K562 (cell line): ENCODE data around the gene HECW1. TPM values are rescaled to one million over a fixed set of nuclear protein-coding genes. Genes with fewer than 3 reads are reported as not detected.

ENCODE experiments used
- ATAC-seq: fragments of 200-7000 bp; cut with Tn5 transposase; 3 replicates; pipeline ENCODE4 v1.9.1; 2020; ENCODE audit warnings: moderate library complexity
- BruUV-seq: library from RNA; stranded (reverse); fragments of 400-500 nt; replicated peaks from 2 replicates; lab custom pipeline; 2021; lab: Mats Ljungman, UMichigan
- CTCF ChIA-PET: fragments of 300-600 bp; formaldehyde crosslinking; extraction: SDS; loops from one replicate; lab custom pipeline; 2021; ENCODE audit warnings: low intra/inter-chr PET ratio; lab: Yijun Ruan, JAX
- POLR2A ChIA-PET: fragments of 300-600, 350-650 bp; sonication (Branson Sonifier 250); formaldehyde crosslinking; extraction: SDS; loops from one replicate; lab custom pipeline; 2021; ENCODE audit warnings: antibody characterized with exemption, inconsistent platforms; lab: Yijun Ruan, JAX
- DNase-seq, 4 experiments: peaks; one replicate each; pipeline versions ENCODE4 v3.0.0 to v3.0.0-alpha.2; 2011 to 2018; ENCODE audit warnings: low spot score in 3 of 4, mixed read lengths in 3 of 4; ENCODE audit errors: extremely low read depth in 1 of 4
- FAIRE-seq: peaks from 2 replicates; lab custom pipeline; 2011; peaks lifted over from hg19 to GRCh38; lab: Jason Lieb, UNC
- H2AFZ ChIP-seq: 2 replicates; pipeline ENCODE4 v1.6.0; 2011; ENCODE audit warnings: low read depth, low read length, control low read depth, inconsistent platforms
- H3K27ac ChIP-seq: fragments of 200-600 bp; 3 replicates; pipeline ENCODE4 v1.8.0; 2011; ENCODE audit warnings: low read depth, mild to moderate bottlenecking, control low read depth, inconsistent platforms, low read length, moderate library complexity, mixed read lengths; ENCODE audit errors: extremely low read depth
- H3K27me3 ChIP-seq, 2 experiments: fragments of 300-600 bp in 1 of 2; 2 replicates in 1 of 2; 3 replicates in 1 of 2; pipeline versions ENCODE4 v1.6.0 to v1.8.0; 2011; ENCODE audit warnings: inconsistent platforms in 2 of 2, low read length in 2 of 2, mild to moderate bottlenecking in 1 of 2, mixed read lengths in 1 of 2, moderate library complexity in 1 of 2; ENCODE audit not compliant: control insufficient read depth in 2 of 2, insufficient read depth in 2 of 2
- H3K36me3 ChIP-seq: fragments of 300-600 bp; 3 replicates; pipeline ENCODE4 v1.8.0; 2011; ENCODE audit warnings: mild to moderate bottlenecking, low read length, inconsistent platforms; ENCODE audit not compliant: control insufficient read depth, insufficient read depth
- H3K4me1 ChIP-seq, 2 experiments: fragments of 200-600 bp in 1 of 2; replicated peaks in 1 of 2; 2 replicates in 1 of 2; 3 replicates in 1 of 2; pipeline versions ENCODE4 v1.5.1 to v1.8.0; 2011; ENCODE audit warnings: inconsistent platforms in 2 of 2, low read length in 2 of 2, mild to moderate bottlenecking in 1 of 2, mixed read lengths in 1 of 2, moderate library complexity in 1 of 2; ENCODE audit not compliant: control insufficient read depth in 2 of 2, insufficient read depth in 2 of 2
- H3K4me2 ChIP-seq: 2 replicates; pipeline ENCODE4 v1.6.1; 2011; ENCODE audit warnings: low read length, control low read depth, inconsistent platforms, mixed read lengths; ENCODE audit not compliant: insufficient read depth
- H3K4me3 ChIP-seq: fragments of 200-600 bp; sonication (generic), shearing (Covaris generic); 2 replicates; pipeline ENCODE4 v1.5.1; 2016; ENCODE audit warnings: control low read depth, inconsistent platforms
- H3K79me2 ChIP-seq: fragments of 200-600 bp; 3 replicates; pipeline ENCODE4 v1.8.0; 2011; ENCODE audit warnings: low read length, inconsistent platforms; ENCODE audit not compliant: control insufficient read depth, insufficient read depth
- H3K9ac ChIP-seq, 2 experiments: 2 replicates each; pipeline versions ENCODE4 v1.6.0 to v1.6.1; 2011; ENCODE audit warnings: low read depth in 2 of 2, low read length in 2 of 2, control low read depth in 1 of 2, inconsistent platforms in 1 of 2, mild to moderate bottlenecking in 1 of 2, mixed read lengths in 1 of 2; ENCODE audit not compliant: insufficient read depth in 1 of 2
- H3K9me1 ChIP-seq: one replicate; pipeline ENCODE4 v1.6.0; 2011; ENCODE audit warnings: inconsistent platforms, mild to moderate bottlenecking, low read length, moderate library complexity; ENCODE audit not compliant: control insufficient read depth, insufficient read depth
- H3K9me3 ChIP-seq: replicated peaks from 2 replicates; pipeline ENCODE4 v1.5.1; 2011; ENCODE audit warnings: low read depth, low read length, inconsistent platforms; ENCODE audit not compliant: control insufficient read depth, insufficient read depth
- H4K20me1 ChIP-seq: replicated peaks from 2 replicates; pipeline ENCODE4 v1.6.1; 2011; ENCODE audit warnings: low read length, inconsistent platforms, mixed read lengths; ENCODE audit not compliant: control insufficient read depth, insufficient read depth
- ATF7 ChIP-seq: fragments of 450-650 bp; IDR thresholded peaks from 2 replicates; pipeline ENCODE4 v1.7.1; 2014; ENCODE audit warnings: mild to moderate bottlenecking, moderate library complexity
- NCOA4 ChIP-seq: fragments of 450-650 bp; IDR thresholded peaks from 2 replicates; pipeline ENCODE4 v1.6.1; 2018; ENCODE audit warnings: mild to moderate bottlenecking; ENCODE audit not compliant: partially characterized antibody
- PPARD ChIP-seq: fragments of 250-450 bp; sonication (Bioruptor Pico); IDR thresholded peaks from 2 replicates; pipeline ENCODE4 v1.8.0; 2022; ENCODE audit warnings: inconsistent platforms, mild to moderate bottlenecking, moderate library complexity
- ZFP1 ChIP-seq: fragments of 450-650 bp; formaldehyde crosslinking; IDR thresholded peaks from 2 replicates; pipeline ENCODE4 v1.4.0; 2020; ENCODE audit warnings: mild to moderate bottlenecking, mixed read lengths
- ZKSCAN8 ChIP-seq: fragments of 200-800 bp; sonication (Bioruptor generic); IDR thresholded peaks from 2 replicates; pipeline ENCODE4 v1.6.1; 2016; ENCODE audit warnings: missing genetic modification characterization, missing compliant biosample characterization
- ZNF395 ChIP-seq: fragments of 200-800 bp; sonication (Bioruptor generic); IDR thresholded peaks from 2 replicates; pipeline ENCODE4 v1.6.1; 2017; ENCODE audit warnings: missing genetic modification characterization, missing compliant biosample characterization
- WGBS: fragments of 100-300 bp; shearing (Covaris generic); methylation state at CpG from one replicate; pipeline ENCODE4 v1.1.6; 2016; ENCODE audit warnings: low coverage, mixed read lengths; ENCODE audit not compliant: insufficient coverage; ENCODE audit errors: missing lambda C conversion rate; 5-methylcytosine and 5-hydroxymethylcytosine counted together
- in situ Hi-C: fragments of 300-500 bp; cut with MboI; formaldehyde crosslinking; loops from 4 replicates; pipeline ENCODE4 v1.15.0; 2018; ENCODE audit warnings: inconsistent platforms, mixed read lengths
- intact Hi-C: fragments of 100-400 bp; cut with micrococcal nuclease; formaldehyde crosslinking; loops from 2 replicates; pipeline ENCODE4 v1.14.2; 2022
- polyA plus RNA-seq, 8 experiments: library from polyadenylated mRNA; depleted of rRNA in 4 of 8; stranded (reverse) in 5 of 8; unstranded in 3 of 8; fragments of >200 nt; fragmentation: Nextera tagmentation in 2 of 8; fragmentation: Illumina TruSeq in 1 of 8; extraction: Ambion mirVana in 2 of 8; extraction: Trizol in 1 of 8; gene quantifications; 2 replicates each; pipeline versions ENCODE4 v1.2.1 to v1.2.3, GENCODE V29; 2011 to 2014; ENCODE audit warnings: inconsistent platforms in 1 of 8, missing spikeins in 1 of 8
- total RNA-seq, 7 experiments: library from RNA; depleted of rRNA in 6 of 7; stranded (reverse); fragments of >200 nt in 6 of 7; fragmentation: Illumina TruSeq in 2 of 7; extraction: Trizol in 2 of 7; gene quantifications; 2 replicates each; pipeline versions ENCODE4 v1.2.1 to v1.2.3, GENCODE V29; 2011 to 2021; ENCODE audit warnings: low replicate concordance in 1 of 7
- TF ChIP-seq, protein P1 (sequence below): fragments of 450-650 bp; formaldehyde crosslinking; IDR thresholded peaks from 2 replicates; pipeline ENCODE4 v1.4.0; 2020; ENCODE audit warnings: mild to moderate bottlenecking
- TF ChIP-seq, protein P2 (sequence below): sonication (generic); formaldehyde crosslinking; IDR thresholded peaks from 2 replicates; pipeline ENCODE4 v1.8.1; 2023; ENCODE audit warnings: mild to moderate bottlenecking, missing genetic modification reagents, moderate library complexity
- TF ChIP-seq, protein P3 (sequence below), 2 experiments: fragments of 450-650 bp in 1 of 2; sonication (generic) in 1 of 2; formaldehyde crosslinking in 1 of 2; IDR thresholded peaks; 2 replicates each; pipeline versions ENCODE4 v1.7.1 to v1.9.0; 2016 to 2022; ENCODE audit warnings: inconsistent platforms in 1 of 2, mild to moderate bottlenecking in 1 of 2, missing genetic modification reagents in 1 of 2

HECW1 gene
- total and polyA plus RNA-seq, 9 of the 15 experiments (the other 6 are each of a cell fraction or from before 2014, with no cell fraction given): 0.07 to 0.31 (median 0.13) TPM; not detected in 4

- ChIA-PET CTCF (interaction anchor here (0.6 kb wide), 1 partner anchor 11 kb away, joined by 3 read pairs; no protein-coding TSS in a partner anchor), POLR2A (interaction anchor here (0.6 to 1.2 kb wide), 5 partner anchors 9 to 1054 kb away, joined by 3 to 10 read pairs (median 4); no protein-coding TSS in a partner anchor)
- ATAC-seq: no peak
- Histone ChIP-seq H2AFZ (peak overlapping the region; percentile 82), H3K4me3 (no peak overlapping the region), H4K20me1 (no peaks in the 10 kb centered on the region), H3K9ac (no peak overlapping the region), H3K27me3 (no peaks in the 10 kb centered on the region), H3K27ac (peak overlapping the region; percentile 53; the same call in 2 of the 3 replicates), H3K9me1 (no peaks in the 10 kb centered on the region), H3K79me2 (no peaks in the 10 kb centered on the region), H3K9me3 (no peaks in the 10 kb centered on the region), H3K4me2 (peak overlapping the region; percentile 35), H3K4me1 (peaks cover 4 to 15% of the 10 kb centered on the region in 2 experiments; a peak in 4 of 5 replicates), H3K36me3 (no peaks in the 10 kb centered on the region)
- intact Hi-C loops (no loop called here), in situ Hi-C loops (no loop called here)
- WGBS: 84% methylated on average over 8 of the region's 9 CpGs
- FAIRE-seq: no peak
- DNase-seq: no peak
- no TSS peak for BruUV-seq
- TF ChIP-seq ZNF395 (CRISPR knock-in tag): no peak
- TF ChIP-seq ZFP1 (CRISPR knock-in tag): no peak
- TF ChIP-seq NCOA4: no peak
- TF ChIP-seq, protein P1, sequence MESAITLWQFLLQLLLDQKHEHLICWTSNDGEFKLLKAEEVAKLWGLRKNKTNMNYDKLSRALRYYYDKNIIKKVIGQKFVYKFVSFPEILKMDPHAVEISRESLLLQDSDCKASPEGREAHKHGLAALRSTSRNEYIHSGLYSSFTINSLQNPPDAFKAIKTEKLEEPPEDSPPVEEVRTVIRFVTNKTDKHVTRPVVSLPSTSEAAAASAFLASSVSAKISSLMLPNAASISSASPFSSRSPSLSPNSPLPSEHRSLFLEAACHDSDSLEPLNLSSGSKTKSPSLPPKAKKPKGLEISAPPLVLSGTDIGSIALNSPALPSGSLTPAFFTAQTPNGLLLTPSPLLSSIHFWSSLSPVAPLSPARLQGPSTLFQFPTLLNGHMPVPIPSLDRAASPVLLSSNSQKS: no peak
- TF ChIP-seq, protein P2, sequence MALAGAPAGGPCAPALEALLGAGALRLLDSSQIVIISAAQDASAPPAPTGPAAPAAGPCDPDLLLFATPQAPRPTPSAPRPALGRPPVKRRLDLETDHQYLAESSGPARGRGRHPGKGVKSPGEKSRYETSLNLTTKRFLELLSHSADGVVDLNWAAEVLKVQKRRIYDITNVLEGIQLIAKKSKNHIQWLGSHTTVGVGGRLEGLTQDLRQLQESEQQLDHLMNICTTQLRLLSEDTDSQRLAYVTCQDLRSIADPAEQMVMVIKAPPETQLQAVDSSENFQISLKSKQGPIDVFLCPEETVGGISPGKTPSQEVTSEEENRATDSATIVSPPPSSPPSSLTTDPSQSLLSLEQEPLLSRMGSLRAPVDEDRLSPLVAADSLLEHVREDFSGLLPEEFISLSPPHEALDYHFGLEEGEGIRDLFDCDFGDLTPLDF (CRISPR knock-in tag): no peak
- no peak for TF ChIP-seq ZKSCAN8 (CRISPR knock-in tag)
- TF ChIP-seq PPARD (CRISPR knock-in tag): no peak
- no peak for TF ChIP-seq ATF7
- TF ChIP-seq, protein P3, sequence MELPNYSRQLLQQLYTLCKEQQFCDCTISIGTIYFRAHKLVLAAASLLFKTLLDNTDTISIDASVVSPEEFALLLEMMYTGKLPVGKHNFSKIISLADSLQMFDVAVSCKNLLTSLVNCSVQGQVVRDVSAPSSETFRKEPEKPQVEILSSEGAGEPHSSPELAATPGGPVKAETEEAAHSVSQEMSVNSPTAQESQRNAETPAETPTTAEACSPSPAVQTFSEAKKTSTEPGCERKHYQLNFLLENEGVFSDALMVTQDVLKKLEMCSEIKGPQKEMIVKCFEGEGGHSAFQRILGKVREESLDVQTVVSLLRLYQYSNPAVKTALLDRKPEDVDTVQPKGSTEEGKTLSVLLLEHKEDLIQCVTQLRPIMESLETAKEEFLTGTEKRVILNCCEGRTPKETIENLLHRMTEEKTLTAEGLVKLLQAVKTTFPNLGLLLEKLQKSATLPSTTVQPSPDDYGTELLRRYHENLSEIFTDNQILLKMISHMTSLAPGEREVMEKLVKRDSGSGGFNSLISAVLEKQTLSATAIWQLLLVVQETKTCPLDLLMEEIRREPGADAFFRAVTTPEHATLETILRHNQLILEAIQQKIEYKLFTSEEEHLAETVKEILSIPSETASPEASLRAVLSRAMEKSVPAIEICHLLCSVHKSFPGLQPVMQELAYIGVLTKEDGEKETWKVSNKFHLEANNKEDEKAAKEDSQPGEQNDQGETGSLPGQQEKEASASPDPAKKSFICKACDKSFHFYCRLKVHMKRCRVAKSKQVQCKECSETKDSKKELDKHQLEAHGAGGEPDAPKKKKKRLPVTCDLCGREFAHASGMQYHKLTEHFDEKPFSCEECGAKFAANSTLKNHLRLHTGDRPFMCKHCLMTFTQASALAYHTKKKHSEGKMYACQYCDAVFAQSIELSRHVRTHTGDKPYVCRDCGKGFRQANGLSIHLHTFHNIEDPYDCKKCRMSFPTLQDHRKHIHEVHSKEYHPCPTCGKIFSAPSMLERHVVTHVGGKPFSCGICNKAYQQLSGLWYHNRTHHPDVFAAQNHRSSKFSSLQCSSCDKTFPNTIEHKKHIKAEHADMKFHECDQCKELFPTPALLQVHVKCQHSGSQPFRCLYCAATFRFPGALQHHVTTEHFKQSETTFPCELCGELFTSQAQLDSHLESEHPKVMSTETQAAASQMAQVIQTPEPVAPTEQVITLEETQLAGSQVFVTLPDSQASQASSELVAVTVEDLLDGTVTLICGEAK (IDR thresholded peaks at IDR 0.05): no peak
- TF ChIP-seq, protein P3 (CRISPR knock-in tag; IDR thresholded peaks at IDR 0.05): no peak
Measured at GRCh38 chr7:43077285-43077684, 35.2 kb upstream of the HECW1 start.
